H9 (cell line): Measurements from ENCODE around the gene RBM46. TPM values are rescaled to one million over a fixed set of nuclear protein-coding genes. Genes with fewer than 3 reads are reported as not detected.
A peak's percentile ranks its signal among the peaks of the same experiment; 100 is the strongest.

Experiments used
- DNase-seq: peaks from one replicate; pipeline ENCODE4 v3.0.0-alpha.2; 2017
- H2AFZ ChIP-seq: one replicate; pipeline ENCODE4 v1.6.1; 2013; ENCODE audit warnings: mild to moderate bottlenecking, low read length, control low read depth, moderate library complexity
- H2AK5ac ChIP-seq: 2 replicates; pipeline ENCODE4 v1.6.1; 2013; ENCODE audit warnings: low read length, control low read depth, mixed read lengths; ENCODE audit not compliant: insufficient read length
- H2BK120ac ChIP-seq: one replicate; pipeline ENCODE4 v1.6.1; 2013; ENCODE audit warnings: low read depth, mild to moderate bottlenecking, low read length, control low read depth, inconsistent platforms; ENCODE audit not compliant: poor library complexity, severe bottlenecking
- H2BK12ac ChIP-seq: 2 replicates; pipeline ENCODE4 v1.6.1; 2013; ENCODE audit warnings: low read length, control low read depth, mixed read lengths, low read depth; ENCODE audit not compliant: insufficient read length
- H2BK15ac ChIP-seq: 2 replicates; pipeline ENCODE4 v1.6.1; 2013; ENCODE audit warnings: low read depth, low read length, control low read depth
- H2BK20ac ChIP-seq: one replicate; pipeline ENCODE4 v1.6.1; 2013; ENCODE audit warnings: low read depth, mild to moderate bottlenecking, low read length, control low read depth, inconsistent platforms; ENCODE audit not compliant: poor library complexity, severe bottlenecking
- H2BK5ac ChIP-seq: 2 replicates; pipeline ENCODE4 v1.6.1; 2013; ENCODE audit warnings: low read length, control low read depth, mixed read lengths; ENCODE audit not compliant: insufficient read length
- H3K14ac ChIP-seq: 2 replicates; pipeline ENCODE4 v1.6.1; 2013; ENCODE audit warnings: low read length, control low read depth; ENCODE audit not compliant: insufficient read depth
- H3K18ac ChIP-seq: 2 replicates; pipeline ENCODE4 v1.6.1; 2013; ENCODE audit warnings: low read depth, mild to moderate bottlenecking, mixed read lengths, low read length, control low read depth; ENCODE audit not compliant: insufficient read length
- H3K23ac ChIP-seq: 2 replicates; pipeline ENCODE4 v1.6.1; 2013; ENCODE audit warnings: low read length, control low read depth, mixed read lengths, low read depth; ENCODE audit not compliant: insufficient read length
- H3K23me2 ChIP-seq: 2 replicates; pipeline ENCODE4 v1.6.1; 2013; ENCODE audit warnings: low read depth, mild to moderate bottlenecking, mixed read lengths, low read length, control low read depth; ENCODE audit not compliant: insufficient read length, poor library complexity, severe bottlenecking
- H3K27ac ChIP-seq: 2 replicates; pipeline ENCODE4 v1.5.1; 2013; ENCODE audit warnings: low read length, control low read depth, mixed read lengths, low read depth; ENCODE audit not compliant: insufficient read length
- H3K27me3 ChIP-seq: 2 replicates; pipeline ENCODE4 v1.6.1; 2013; ENCODE audit warnings: low read length, control low read depth, inconsistent platforms; ENCODE audit not compliant: insufficient read depth
- H3K4ac ChIP-seq: 2 replicates; pipeline ENCODE4 v1.6.1; 2013; ENCODE audit warnings: low read depth, mild to moderate bottlenecking, control low read depth, inconsistent platforms, low read length, moderate library complexity
- H3K4me1 ChIP-seq: 2 replicates; pipeline ENCODE4 v1.6.1; 2013; ENCODE audit warnings: low read length, control low read depth, inconsistent platforms; ENCODE audit not compliant: insufficient read depth
- H3K4me2 ChIP-seq: 2 replicates; pipeline ENCODE4 v1.6.1; 2013; ENCODE audit warnings: low read length, control low read depth, mixed read lengths; ENCODE audit not compliant: insufficient read length, insufficient read depth
- H3K56ac ChIP-seq: 2 replicates; pipeline ENCODE4 v1.6.1; 2013; ENCODE audit warnings: low read depth, mild to moderate bottlenecking, mixed read lengths, low read length, control low read depth; ENCODE audit not compliant: insufficient read length
- H3K79me1 ChIP-seq: 2 replicates; pipeline ENCODE4 v1.6.1; 2013; ENCODE audit warnings: low read depth, mild to moderate bottlenecking, moderate library complexity, low read length, control low read depth, inconsistent platforms; ENCODE audit not compliant: insufficient read depth, poor library complexity, severe bottlenecking
- H3K79me2 ChIP-seq: 2 replicates; pipeline ENCODE4 v1.6.1; 2013; ENCODE audit warnings: low read length, control low read depth, inconsistent platforms; ENCODE audit not compliant: insufficient read depth
- H3K9ac ChIP-seq: 2 replicates; pipeline ENCODE4 v1.6.1; 2013; ENCODE audit warnings: low read length, control low read depth, mixed read lengths; ENCODE audit not compliant: insufficient read length; ENCODE audit errors: extremely low read depth
- H3K9me3 ChIP-seq: one replicate; pipeline ENCODE4 v1.6.1; 2013; ENCODE audit warnings: low read depth, low read length, inconsistent platforms; ENCODE audit not compliant: control insufficient read depth
- H3T11ph ChIP-seq: one replicate; pipeline ENCODE4 v1.6.1; 2013; ENCODE audit warnings: mild to moderate bottlenecking, low read length, control low read depth, inconsistent platforms
- H4K20me1 ChIP-seq: one replicate; pipeline ENCODE4 v1.6.1; 2013; ENCODE audit not compliant: control insufficient read depth, insufficient read length, insufficient read depth
- H4K5ac ChIP-seq: 2 replicates; pipeline ENCODE4 v1.6.1; 2013; ENCODE audit warnings: low read depth, mild to moderate bottlenecking, mixed read lengths, low read length, control low read depth; ENCODE audit not compliant: insufficient read length
- H4K8ac ChIP-seq: replicated peaks from 2 replicates; pipeline ENCODE4 v1.6.1; 2013; ENCODE audit warnings: low read length, control low read depth, mixed read lengths, low read depth; ENCODE audit not compliant: insufficient read length
- H4K91ac ChIP-seq: 2 replicates; pipeline ENCODE4 v1.6.1; 2013; ENCODE audit warnings: low read depth, mild to moderate bottlenecking, moderate library complexity, mixed read lengths, low read length, control low read depth; ENCODE audit not compliant: insufficient read length
- H3K27ac Mint-ChIP-seq, 3 experiments: 2 replicates in 2 of 3; 3 replicates in 1 of 3; pipeline ENCODE4 v1.8.0; 2020 to 2021; ENCODE audit warnings: mixed read lengths in 3 of 3, mild to moderate bottlenecking in 1 of 3, moderate library complexity in 1 of 3
- H3K27me3 Mint-ChIP-seq: 2 replicates; pipeline ENCODE4 v1.8.0; 2021; ENCODE audit warnings: low read depth, mild to moderate bottlenecking, moderate library complexity, mixed read lengths
- H3K36me3 Mint-ChIP-seq, 3 experiments: 2 replicates in 2 of 3; 3 replicates in 1 of 3; pipeline ENCODE4 v1.8.0; 2020 to 2021; ENCODE audit warnings: low read depth in 3 of 3, mixed read lengths in 3 of 3; ENCODE audit not compliant: insufficient read depth in 1 of 3
- H3K4me1 Mint-ChIP-seq, 2 experiments: 2 replicates each; pipeline ENCODE4 v1.8.0; 2020; ENCODE audit warnings: mixed read lengths in 2 of 2
- H3K4me3 Mint-ChIP-seq, 2 experiments: 2 replicates in 1 of 2; 3 replicates in 1 of 2; pipeline ENCODE4 v1.8.0; 2020 to 2021; ENCODE audit warnings: mild to moderate bottlenecking in 2 of 2, mixed read lengths in 2 of 2, moderate library complexity in 1 of 2
- H3K9me3 Mint-ChIP-seq, 2 experiments: 2 replicates in 1 of 2; 3 replicates in 1 of 2; pipeline ENCODE4 v1.8.0; 2020; ENCODE audit warnings: mild to moderate bottlenecking in 2 of 2, mixed read lengths in 2 of 2, moderate library complexity in 1 of 2
- CTCF ChIP-seq: fragments of 200-600 bp; sonication (generic); conservative IDR thresholded peaks from 3 replicates; pipeline ENCODE4 v1.8.0; 2021; ENCODE audit warnings: antibody characterized with exemption, mild to moderate bottlenecking
- WGBS: extraction: QIAGEN DNeasy Blood & Tissue Kit; methylation state at CpG from one replicate; pipeline ENCODE4 v1.1.7; 2013; ENCODE audit warnings: missing lambda C conversion rate, low lambda C conversion rate, mixed read lengths; ENCODE audit not compliant: insufficient read length; ENCODE audit errors: extremely low coverage; 5-methylcytosine and 5-hydroxymethylcytosine counted together
- total RNA-seq: library from RNA; stranded (reverse); gene quantifications from 2 replicates; pipeline ENCODE4 v1.2.1, GENCODE V29; 2021

RBM46 gene
- total RNA-seq, 1 experiment from 2014 or later = 0.17 TPM

DNA sequence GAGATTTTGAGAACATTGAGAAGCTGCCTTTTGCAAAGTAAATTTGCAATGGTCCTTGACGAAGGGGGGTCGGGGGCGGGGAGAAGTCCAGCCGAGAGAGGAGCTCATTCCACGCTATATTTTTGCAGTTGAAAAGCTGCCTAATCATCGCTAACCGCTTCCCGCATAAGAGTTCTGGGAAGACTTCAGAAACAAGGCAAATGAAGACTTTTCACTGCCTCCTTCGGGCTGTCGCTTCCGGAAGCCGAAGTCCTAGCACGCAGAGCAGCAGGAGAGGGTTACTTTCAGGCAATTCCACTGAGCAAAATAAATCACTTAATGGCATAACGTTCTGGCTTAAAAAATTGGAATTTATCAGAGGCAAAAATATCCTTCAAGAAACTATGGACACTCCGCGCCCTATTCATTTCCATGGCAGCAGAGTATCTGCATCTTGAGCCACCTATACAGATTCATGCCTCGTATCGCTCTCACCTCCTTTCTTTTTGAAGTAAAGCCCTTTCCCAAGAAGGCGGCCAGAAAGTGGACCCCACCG, 39.9 kb upstream of the RBM46 start:
- Histone ChIP-seq H3K79me1 (no peaks in the 10 kb centered on the region), H3K27ac (no peak overlapping the region), H3K18ac (no peak overlapping the region), H3K4me2 (peak overlapping the region; percentile 80), H3K4ac (no peak overlapping the region), H4K8ac (no peak overlapping the region), H2AK5ac (no peak overlapping the region), H2BK12ac (no peak overlapping the region), H2BK5ac (no peak overlapping the region), H2BK20ac (no peak overlapping the region), H3K4me1 (peaks cover 7% of the 10 kb centered on the region), H4K5ac (no peak overlapping the region), H3K79me2 (peaks cover 5% of the 10 kb centered on the region; the same call in 1 of the 2 replicates), H2BK120ac (no peak overlapping the region), H3K9me3 (no peaks in the 10 kb centered on the region), H3K9ac (no peak overlapping the region), H2BK15ac (no peak overlapping the region), H3K14ac (no peak overlapping the region), H3K27me3 (peaks cover 6% of the 10 kb centered on the region; the same call in 1 of the 2 replicates), H3K23ac (no peak overlapping the region), H4K20me1 (no peaks in the 10 kb centered on the region), H3K56ac (no peak overlapping the region), H3K23me2 (peaks cover 18% of the 10 kb centered on the region), H2AFZ (no peak overlapping the region), H3T11ph (no peak overlapping the region), H4K91ac (no peak overlapping the region)
- Mint-ChIP-seq H3K4me1 (peaks cover 51% of the 10 kb centered on the region in 2 experiments), H3K4me3 (peak overlapping the region; percentile 46 to 74), H3K36me3 (peaks cover 0 to 3% (median 0%) of the 10 kb centered on the region in 3 experiments; a peak in 1 of 7 replicates), H3K27ac (peak overlapping the region in 2 of 3 experiments; percentile 91 to 95; a peak in 4 of 7 replicates), H3K27me3 (peaks cover 78% of the 10 kb centered on the region), H3K9me3 (no peaks in the 10 kb centered on the region; a peak in 1 of 5 replicates)
- no peak for TF ChIP-seq CTCF
- DNase-seq = peak; percentile 55
- WGBS = no CpG with 5 or more reads among the region's 20 CpGs
